Panc1 (cell line): ENCODE measurements around the gene DACH1. TPM values are rescaled to one million over a fixed set of nuclear protein-coding genes. Genes with fewer than 3 reads are reported as not detected.

Experiments used
- ATAC-seq: fragments of 200-7000 bp; cut with Tn5 transposase; 2 replicates; pipeline ENCODE4 v1.9.1; 2020; ENCODE audit warnings: mild to moderate bottlenecking, moderate library complexity
- BruUV-seq: library from RNA; stranded (reverse); fragments of 400-500 nt; replicated peaks from 2 replicates; lab custom pipeline; 2021; lab: Mats Ljungman, UMichigan
- CTCF ChIA-PET: fragments of 300-600 bp; sonication (Branson Sonifier 250); formaldehyde crosslinking; loops from one replicate; lab custom pipeline; 2022; ENCODE audit warnings: antibody characterized with exemption; lab: Charles Lee
- POLR2A ChIA-PET: fragments of 300-600 bp; sonication (Branson Sonifier 250); formaldehyde crosslinking; loops from one replicate; lab custom pipeline; 2022; ENCODE audit warnings: antibody characterized with exemption; lab: Charles Lee
- DNase-seq: peaks from one replicate; pipeline ENCODE4 v3.0.0-alpha.2; 2010; ENCODE audit warnings: low read depth, low spot score
- H3K27ac ChIP-seq: 2 replicates; pipeline ENCODE4 v1.5.1; 2011; ENCODE audit warnings: mild to moderate bottlenecking, low read length, inconsistent platforms
- H3K27me3 ChIP-seq: fragments of 200-500 bp; sonication (Bioruptor generic); 2 replicates; pipeline ENCODE4 v1.6.0; 2014; ENCODE audit warnings: low read length, inconsistent platforms; ENCODE audit not compliant: control insufficient read depth, insufficient read depth
- H3K36me3 ChIP-seq: fragments of 200-500 bp; sonication (Bioruptor generic); 2 replicates; pipeline ENCODE4 v1.5.1; 2014; ENCODE audit warnings: inconsistent platforms, mild to moderate bottlenecking, low read length, moderate library complexity; ENCODE audit not compliant: control insufficient read depth, insufficient read depth
- H3K4me1 ChIP-seq: 2 replicates; pipeline ENCODE4 v1.5.1; 2011; ENCODE audit warnings: inconsistent platforms, mild to moderate bottlenecking, low read length, moderate library complexity; ENCODE audit not compliant: control insufficient read depth, insufficient read depth
- H3K4me3 ChIP-seq, 2 experiments: 2 replicates each; pipeline ENCODE4 v1.5.1; 2011 to 2012; ENCODE audit warnings: low read depth in 2 of 2, low read length in 2 of 2, mild to moderate bottlenecking in 2 of 2, inconsistent platforms in 1 of 2, moderate library complexity in 1 of 2
- H3K9me3 ChIP-seq: fragments of 200-500 bp; sonication (Bioruptor generic); 2 replicates; pipeline ENCODE4 v1.5.1; 2014; ENCODE audit warnings: low read depth, mild to moderate bottlenecking, inconsistent platforms, low read length, moderate library complexity; ENCODE audit not compliant: control insufficient read depth, insufficient read depth
- CTCF ChIP-seq: fragments of 450-650 bp; IDR thresholded peaks from 2 replicates; pipeline ENCODE4 v1.5.1; 2017; ENCODE audit warnings: mild to moderate bottlenecking
- POLR2AphosphoS5 ChIP-seq: IDR thresholded peaks from 2 replicates; pipeline ENCODE4 v1.6.1; 2012; ENCODE audit warnings: mild to moderate bottlenecking, low read depth, low read length, moderate library complexity
- REST ChIP-seq, 2 experiments: IDR thresholded peaks; 2 replicates each; pipeline ENCODE4 v1.6.1; 2011 to 2012; ENCODE audit warnings: low read depth in 2 of 2, control low read depth in 1 of 2, low read length in 1 of 2, mild to moderate bottlenecking in 1 of 2, moderate library complexity in 1 of 2; ENCODE audit not compliant: insufficient read depth in 1 of 2
- SIN3A ChIP-seq: IDR thresholded peaks from 2 replicates; pipeline ENCODE4 v1.6.1; 2012; ENCODE audit warnings: low read depth, mild to moderate bottlenecking, low read length, moderate library complexity, borderline replicate concordance; ENCODE audit not compliant: insufficient read depth
- TCF7L2 ChIP-seq: IDR thresholded peaks from 2 replicates; pipeline ENCODE4 v1.6.1; 2011; ENCODE audit warnings: mild to moderate bottlenecking, low read depth, low read length, inconsistent platforms
- in situ Hi-C: cut with HindIII; loops from 2 replicates; pipeline ENCODE4 v1.10.0; 2016; ENCODE audit warnings: low sequenced_read_pairs, low pct_unique_long_range_greater_than_20kb
- intact Hi-C: fragments of 100-400 bp; cut with micrococcal nuclease; formaldehyde crosslinking; loops from one replicate; pipeline ENCODE4 v1.10.0; 2022; ENCODE audit not compliant: unreplicated experiment
- total RNA-seq: library from RNA; stranded (reverse); gene quantifications from one replicate; pipeline ENCODE4 v1.2.1, GENCODE V29; 2021; ENCODE audit not compliant: unreplicated experiment

Gene DACH1
- total RNA-seq, 1 experiment from 2014 or later = 0.54 TPM

- POLR2A ChIA-PET = no interaction called here
- Histone ChIP-seq H3K4me1 (no peaks in the 10 kb centered on the region), H3K27me3 (no peaks in the 10 kb centered on the region), H3K4me3 (no peak overlapping the region), H3K27ac (no peak overlapping the region), H3K36me3 (no peaks in the 10 kb centered on the region), H3K9me3 (no peaks in the 10 kb centered on the region)
- intact Hi-C loops = no loop called here
- TF ChIP-seq POLR2AphosphoS5 = no peak
- TF ChIP-seq REST (IDR thresholded peaks at IDR 0.05; ENCODE audit: insufficient read depth in 1 of 2, low read depth in 2 of 2, low read length in 1 of 2) = no peak
- no peak for TF ChIP-seq CTCF
- no peak for TF ChIP-seq SIN3A
- no peak for TF ChIP-seq TCF7L2
- BruUV-seq = no TSS peak
- in situ Hi-C loops = no loop called here
- ATAC-seq (no peak), DNase-seq (no peak)
- CTCF ChIA-PET = no interaction called here
Measured at GRCh38 chr13:71515744-71516038, 351.3 kb downstream of the DACH1 start.

- ChIA-PET POLR2A (no interaction called here), CTCF (no interaction called here)
- ATAC-seq (no peak), DNase-seq (no peak)
- in situ Hi-C loops (no loop called here), intact Hi-C loops (no loop called here)
- no peak overlapping the region for H3K27ac ChIP-seq
- no peaks in the 10 kb centered on the region for H3K27me3 ChIP-seq
- H3K9me3 ChIP-seq = no peaks in the 10 kb centered on the region
- no peaks in the 10 kb centered on the region for H3K36me3 ChIP-seq
- no TSS peak for BruUV-seq
- TF ChIP-seq TCF7L2 = no peak
- TF ChIP-seq REST (IDR thresholded peaks at IDR 0.05; ENCODE audit: insufficient read depth in 1 of 2, low read depth in 2 of 2, low read length in 1 of 2) = no peak
- no peak for TF ChIP-seq POLR2AphosphoS5
- no peak for TF ChIP-seq CTCF
- TF ChIP-seq SIN3A = no peak
- H3K4me3 ChIP-seq = no peak overlapping the region
- no peaks in the 10 kb centered on the region for H3K4me1 ChIP-seq
Measured at GRCh38 chr13:71514900-71515743, 351.9 kb downstream of the DACH1 start.
